ENCODE data around the gene MYT1.
"Not testable (repeated sequence)": the region's sequence is repeated elsewhere in the genome, so short reads cannot be mapped to it uniquely, and the experiment has no call there.

Gene MYT1

DNA sequence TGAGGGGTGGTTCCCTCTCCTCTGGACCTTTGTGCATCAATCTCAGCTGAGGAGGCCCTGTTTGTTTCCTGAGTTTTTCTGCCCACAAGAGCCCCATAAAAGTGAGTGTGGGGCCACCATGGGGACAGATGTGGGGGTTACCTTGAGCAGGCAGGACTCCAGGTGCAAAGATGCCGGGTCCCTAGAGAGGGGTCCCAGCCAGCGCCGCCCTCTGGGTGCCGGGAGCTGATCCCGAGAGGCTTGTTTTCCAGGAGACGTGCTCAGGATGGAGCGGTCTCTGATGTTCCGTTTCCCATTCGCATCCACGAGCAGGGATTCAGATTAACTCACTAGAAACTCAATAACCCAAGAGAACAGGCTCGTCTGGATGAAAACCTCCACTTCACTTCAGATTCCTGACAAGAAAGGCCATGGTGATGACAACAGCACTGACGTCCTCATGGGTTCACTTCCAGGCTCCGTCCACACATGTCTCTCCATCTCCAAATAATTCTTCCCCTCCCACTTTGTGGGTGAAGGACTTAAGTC, 21.9 kb downstream of the MYT1 start:
- Histone ChIP-seq H3K4me1 (ENCODE audit: control insufficient read depth, insufficient read depth, low read length, poor library complexity, severe bottlenecking) (no peaks in the 10 kb centered on the region), H3K27ac (ENCODE audit: low read depth, low read length, severe bottlenecking) (no peak overlapping the region), H3K36me3 (ENCODE audit: control insufficient read depth, insufficient read depth, low read length) (no peaks in the 10 kb centered on the region), H3K9me3 (ENCODE audit: control insufficient read depth, low read length) (no peaks in the 10 kb centered on the region), H3K4me3 (ENCODE audit: extremely low read depth, insufficient read depth, low read length, poor library complexity, severe bottlenecking) (no peak overlapping the region)
- 92 to 97% methylated on average over 13 of the region's 13 CpGs for WGBS, 2 experiments (ENCODE audit: insufficient coverage in 2 of 2)

DNA sequence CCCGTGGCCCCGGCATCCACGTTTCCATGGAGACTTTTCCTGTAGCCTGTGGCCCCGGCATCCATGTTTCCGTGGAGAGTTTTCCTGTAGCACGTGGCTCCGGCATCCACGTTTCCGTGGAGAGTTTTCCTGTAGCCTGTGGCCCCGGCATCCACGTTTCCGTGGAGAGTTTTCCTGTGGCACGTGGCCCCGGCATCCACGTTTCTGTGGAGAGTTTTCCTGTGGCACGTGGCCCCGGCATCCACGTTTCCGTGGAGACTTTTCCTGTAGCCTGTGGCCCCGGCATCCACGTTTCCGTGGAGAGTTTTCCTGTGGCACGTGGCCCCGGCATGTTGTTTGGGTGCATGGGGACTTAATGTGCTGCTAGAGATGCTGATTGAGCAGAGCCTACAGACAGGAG, 23.0 kb downstream of the MYT1 start:
- H3K4me1 ChIP-seq (ENCODE audit: control insufficient read depth, insufficient read depth, low read length, poor library complexity, severe bottlenecking); H3K36me3 ChIP-seq (ENCODE audit: control insufficient read depth, insufficient read depth, low read length); H3K27ac ChIP-seq (ENCODE audit: low read depth, low read length, severe bottlenecking); H3K4me3 ChIP-seq (ENCODE audit: extremely low read depth, insufficient read depth, low read length, poor library complexity, severe bottlenecking); H3K9me3 ChIP-seq (ENCODE audit: control insufficient read depth, low read length): not testable (repeated sequence)
- WGBS, 2 experiments (ENCODE audit: insufficient coverage in 2 of 2): 92 to 95% methylated on average over 12 to 23 of the region's 24 CpGs

DNA sequence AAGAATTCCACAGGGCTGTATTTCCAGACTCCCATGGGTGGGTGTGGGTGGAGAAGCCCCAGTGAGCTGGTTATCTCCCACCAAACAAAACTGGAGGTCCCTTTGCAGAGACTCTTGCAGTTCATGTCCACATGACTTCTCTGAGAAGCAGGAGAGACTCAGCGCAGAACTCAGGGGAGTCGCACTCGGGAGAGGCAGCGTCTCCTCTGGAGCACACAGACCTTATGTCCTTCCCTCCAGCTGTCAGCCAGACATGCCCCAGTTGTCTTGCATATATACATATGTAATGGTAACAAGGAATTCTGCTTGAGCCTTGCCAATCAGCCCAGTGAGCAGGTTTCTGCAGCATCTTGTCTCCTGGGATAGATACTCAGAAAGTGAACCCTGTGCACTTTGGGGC, 23.8 kb downstream of the MYT1 start:
- Histone ChIP-seq H3K27ac (ENCODE audit: low read depth, low read length, severe bottlenecking) (no peak overlapping the region), H3K4me3 (ENCODE audit: extremely low read depth, insufficient read depth, low read length, poor library complexity, severe bottlenecking) (no peak overlapping the region), H3K4me1 (ENCODE audit: control insufficient read depth, insufficient read depth, low read length, poor library complexity, severe bottlenecking) (no peaks in the 10 kb centered on the region), H3K9me3 (ENCODE audit: control insufficient read depth, low read length) (no peaks in the 10 kb centered on the region), H3K36me3 (ENCODE audit: control insufficient read depth, insufficient read depth, low read length) (no peaks in the 10 kb centered on the region)
- WGBS, 2 experiments (ENCODE audit: insufficient coverage in 2 of 2): 84 to 100% methylated on average over 1 to 2 of the region's 4 CpGs

GRCh38 chr20:64188682-64189529, 24.7 kb downstream of the MYT1 start:
- Histone ChIP-seq H3K27ac (ENCODE audit: low read depth, low read length, severe bottlenecking) (peak overlapping the region; percentile 66), H3K36me3 (ENCODE audit: control insufficient read depth, insufficient read depth, low read length) (no peaks in the 10 kb centered on the region), H3K4me3 (ENCODE audit: extremely low read depth, insufficient read depth, low read length, poor library complexity, severe bottlenecking) (no peak overlapping the region), H3K4me1 (ENCODE audit: control insufficient read depth, insufficient read depth, low read length, poor library complexity, severe bottlenecking) (no peaks in the 10 kb centered on the region), H3K9me3 (ENCODE audit: control insufficient read depth, low read length) (no peaks in the 10 kb centered on the region)
- 47 to 54% methylated on average over 13 to 18 of the region's 21 CpGs for WGBS, 2 experiments (ENCODE audit: insufficient coverage in 2 of 2)

GRCh38 chr20:64189530-64189966, 25.3 kb downstream of the MYT1 start:
- Histone ChIP-seq H3K4me1 (ENCODE audit: control insufficient read depth, insufficient read depth, low read length, poor library complexity, severe bottlenecking) (no peaks in the 10 kb centered on the region), H3K27ac (ENCODE audit: low read depth, low read length, severe bottlenecking) (peak overlapping the region; percentile 66), H3K36me3 (ENCODE audit: control insufficient read depth, insufficient read depth, low read length) (no peaks in the 10 kb centered on the region), H3K9me3 (ENCODE audit: control insufficient read depth, low read length) (no peaks in the 10 kb centered on the region), H3K4me3 (ENCODE audit: extremely low read depth, insufficient read depth, low read length, poor library complexity, severe bottlenecking) (no peak overlapping the region)
- WGBS, 2 experiments (ENCODE audit: insufficient coverage in 2 of 2): 25 to 32% methylated on average over 2 to 3 of the region's 5 CpGs

DNA sequence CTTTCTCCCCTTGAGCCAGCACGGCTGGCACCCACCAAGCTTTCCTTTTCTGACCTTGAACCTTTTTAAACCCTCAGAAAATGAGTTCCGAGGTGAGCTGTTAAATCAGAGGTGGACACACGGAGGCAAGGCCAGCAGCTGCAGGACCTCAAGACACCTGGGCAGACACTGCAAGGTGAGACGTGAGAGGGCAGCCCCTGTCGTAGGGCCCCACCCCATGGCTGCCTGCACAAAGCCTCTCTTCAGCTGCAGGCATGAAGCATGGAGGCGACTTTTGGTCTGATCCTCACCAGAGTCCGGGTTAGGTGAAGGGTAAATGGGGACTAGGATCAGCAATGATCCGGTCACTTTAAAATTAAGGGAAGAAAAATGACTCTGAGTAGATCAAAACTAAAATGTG, 25.7 kb downstream of the MYT1 start:
- Histone ChIP-seq H3K36me3 (ENCODE audit: control insufficient read depth, insufficient read depth, low read length) (no peaks in the 10 kb centered on the region), H3K4me3 (ENCODE audit: extremely low read depth, insufficient read depth, low read length, poor library complexity, severe bottlenecking) (no peak overlapping the region), H3K27ac (ENCODE audit: low read depth, low read length, severe bottlenecking) (peak overlapping the region; percentile 66), H3K4me1 (ENCODE audit: control insufficient read depth, insufficient read depth, low read length, poor library complexity, severe bottlenecking) (no peaks in the 10 kb centered on the region), H3K9me3 (ENCODE audit: control insufficient read depth, low read length) (no peaks in the 10 kb centered on the region)
- whole genome bisulfite sequencing, 2 experiments (ENCODE audit: insufficient coverage in 2 of 2): 80 to 86% methylated on average over 7 to 8 of the region's 8 CpGs

- H3K4me1 ChIP-seq (ENCODE audit: control insufficient read depth, insufficient read depth, low read length, poor library complexity, severe bottlenecking): no peaks in the 10 kb centered on the region
- 78 to 85% methylated on average over 3 to 4 of the region's 4 CpGs for WGBS, 2 experiments (ENCODE audit: insufficient coverage in 2 of 2)
- no peaks in the 10 kb centered on the region for H3K36me3 ChIP-seq (ENCODE audit: control insufficient read depth, insufficient read depth, low read length)
- H3K27ac ChIP-seq (ENCODE audit: low read depth, low read length, severe bottlenecking): no peak overlapping the region
- H3K9me3 ChIP-seq (ENCODE audit: control insufficient read depth, low read length): no peaks in the 10 kb centered on the region
- no peak overlapping the region for H3K4me3 ChIP-seq (ENCODE audit: extremely low read depth, insufficient read depth, low read length, poor library complexity, severe bottlenecking)
Measured at GRCh38 chr20:64191002-64191401, 26.8 kb downstream of the MYT1 start.

DNA sequence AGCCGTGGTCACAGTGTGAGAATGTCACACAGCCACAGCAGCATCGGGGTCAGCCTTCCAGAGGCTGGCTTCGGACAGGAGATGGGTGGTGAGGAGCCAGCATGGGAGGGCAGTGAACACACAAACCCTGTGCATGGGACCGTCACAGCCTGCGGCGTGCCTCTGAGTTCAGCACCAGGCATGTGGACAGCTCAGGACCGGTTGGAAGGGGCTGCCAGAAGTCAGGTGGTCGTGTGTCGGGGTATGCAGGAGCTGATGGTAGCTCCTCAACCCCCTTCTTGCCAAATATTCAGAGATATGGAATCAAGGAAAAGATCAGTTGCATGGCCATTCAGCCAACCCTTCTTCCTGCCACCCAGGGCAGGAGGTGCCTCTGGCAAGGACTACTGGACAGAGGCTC, 28.2 kb downstream of the MYT1 start:
- Histone ChIP-seq H3K36me3 (ENCODE audit: control insufficient read depth, insufficient read depth, low read length) (no peaks in the 10 kb centered on the region), H3K27ac (ENCODE audit: low read depth, low read length, severe bottlenecking) (no peak overlapping the region)

GRCh38 chr20:64193058-64193457, 28.8 kb downstream of the MYT1 start:
- H3K36me3 ChIP-seq (ENCODE audit: control insufficient read depth, insufficient read depth, low read length): no peaks in the 10 kb centered on the region
- H3K4me3 ChIP-seq (ENCODE audit: extremely low read depth, insufficient read depth, low read length, poor library complexity, severe bottlenecking): no peak overlapping the region
- H3K9me3 ChIP-seq (ENCODE audit: control insufficient read depth, low read length): no peaks in the 10 kb centered on the region
- H3K4me1 ChIP-seq (ENCODE audit: control insufficient read depth, insufficient read depth, low read length, poor library complexity, severe bottlenecking): no peaks in the 10 kb centered on the region
- 67 to 74% methylated on average over 2 to 3 of the region's 3 CpGs for WGBS, 2 experiments (ENCODE audit: insufficient coverage in 2 of 2)
- H3K27ac ChIP-seq (ENCODE audit: low read depth, low read length, severe bottlenecking): no peak overlapping the region

More for the DNA sequence above, 28.2 kb downstream of the MYT1 start:
- no peaks in the 10 kb centered on the region for H3K9me3 ChIP-seq (ENCODE audit: control insufficient read depth, low read length)
- H3K4me3 ChIP-seq (ENCODE audit: extremely low read depth, insufficient read depth, low read length, poor library complexity, severe bottlenecking): no peak overlapping the region
- 45 to 50% methylated on average over 8 to 9 of the region's 9 CpGs for WGBS, 2 experiments (ENCODE audit: insufficient coverage in 2 of 2)
- no peaks in the 10 kb centered on the region for H3K4me1 ChIP-seq (ENCODE audit: control insufficient read depth, insufficient read depth, low read length, poor library complexity, severe bottlenecking)

DNA sequence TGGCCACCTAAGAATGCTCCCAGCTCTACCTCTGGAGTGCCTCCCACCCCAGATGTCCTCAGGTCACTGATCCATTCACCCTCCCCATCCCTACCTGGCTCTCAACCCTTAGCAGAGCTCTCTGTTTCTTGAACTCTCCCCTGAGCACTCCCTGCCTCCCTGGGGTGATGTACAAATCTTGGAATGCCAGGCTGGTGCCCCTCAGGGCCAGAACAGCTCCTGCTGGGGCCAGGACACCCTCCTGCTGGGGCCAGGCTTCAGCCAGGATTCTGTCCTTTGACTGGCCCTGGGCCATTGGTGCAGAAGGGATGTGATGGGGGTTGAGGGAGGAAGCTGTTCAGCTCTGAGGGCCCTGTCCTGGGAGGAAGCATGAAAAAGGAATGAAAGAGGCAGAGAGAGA, 30.0 kb downstream of the MYT1 start:
- Histone ChIP-seq H3K36me3 (ENCODE audit: control insufficient read depth, insufficient read depth, low read length) (no peaks in the 10 kb centered on the region), H3K4me3 (ENCODE audit: extremely low read depth, insufficient read depth, low read length, poor library complexity, severe bottlenecking) (no peak overlapping the region), H3K27ac (ENCODE audit: low read depth, low read length, severe bottlenecking) (no peak overlapping the region), H3K9me3 (ENCODE audit: control insufficient read depth, low read length) (no peaks in the 10 kb centered on the region), H3K4me1 (ENCODE audit: control insufficient read depth, insufficient read depth, low read length, poor library complexity, severe bottlenecking) (no peaks in the 10 kb centered on the region)

DNA sequence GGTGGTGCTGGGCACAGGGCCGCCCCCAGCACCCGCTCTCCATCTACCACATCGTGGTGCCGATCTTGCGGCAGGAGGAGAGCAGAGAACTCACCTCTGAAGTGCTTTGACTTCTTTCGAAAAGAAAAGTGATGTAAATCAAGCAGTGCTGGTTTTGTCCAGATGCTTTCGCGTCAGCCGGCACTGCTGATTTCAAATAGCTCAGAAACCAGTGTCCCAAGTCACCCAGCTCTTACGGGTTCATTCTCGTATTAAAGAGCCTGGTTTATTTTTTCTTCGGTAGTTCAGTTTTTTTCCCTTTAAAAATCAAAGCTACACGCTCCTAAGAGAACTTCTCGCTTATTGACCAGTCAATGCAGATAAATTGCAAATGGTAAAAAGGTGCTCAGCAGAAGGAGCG, 32.1 kb downstream of the MYT1 start:
- Histone ChIP-seq H3K36me3 (ENCODE audit: control insufficient read depth, insufficient read depth, low read length) (no peaks in the 10 kb centered on the region), H3K27ac (ENCODE audit: low read depth, low read length, severe bottlenecking) (no peak overlapping the region), H3K4me3 (ENCODE audit: extremely low read depth, insufficient read depth, low read length, poor library complexity, severe bottlenecking) (no peak overlapping the region), H3K9me3 (ENCODE audit: control insufficient read depth, low read length) (no peaks in the 10 kb centered on the region), H3K4me1 (ENCODE audit: control insufficient read depth, insufficient read depth, low read length, poor library complexity, severe bottlenecking) (no peaks in the 10 kb centered on the region)
- WGBS, 2 experiments (ENCODE audit: insufficient coverage in 2 of 2): 86 to 90% methylated on average over 14 to 15 of the region's 15 CpGs

All from mesodermal cell (in vitro differentiated cells).